HepG2 (cell line): ENCODE data around the gene SYNPO. TPM values are rescaled to one million over a fixed set of nuclear protein-coding genes. Genes with fewer than 3 reads are reported as not detected.

Experiments
- ATAC-seq: fragments of 200-7000 bp; cut with Tn5 transposase; 3 replicates; pipeline ENCODE4 v1.9.1; 2020; ENCODE audit warnings: mild to moderate bottlenecking, moderate library complexity
- BruUV-seq: library from RNA; stranded (reverse); fragments of 400-500 nt; replicated peaks from 2 replicates; lab custom pipeline; 2021; lab: Mats Ljungman, UMichigan
- CTCF ChIA-PET: fragments of 300-600 bp; formaldehyde crosslinking; extraction: SDS; loops from one replicate; lab custom pipeline; 2021; ENCODE audit warnings: low total read pairs, inconsistent platforms, low intra/inter-chr PET ratio; lab: Yijun Ruan, JAX
- POLR2A ChIA-PET: fragments of 350-600 bp; sonication (Branson Sonifier 250); formaldehyde crosslinking; loops from one replicate; lab custom pipeline; 2020; ENCODE audit warnings: antibody characterized with exemption, inconsistent platforms; lab: Yijun Ruan, JAX
- DNase-seq: peaks from one replicate; pipeline ENCODE4 v3.0.0-alpha.2; 2015; ENCODE audit warnings: low spot score
- FAIRE-seq: peaks from 3 replicates; lab custom pipeline; 2011; peaks lifted over from hg19 to GRCh38; lab: Jason Lieb, UNC
- H2AFZ ChIP-seq: one replicate; pipeline ENCODE4 v1.6.1; 2011; ENCODE audit warnings: low read length, inconsistent platforms
- H3K27ac ChIP-seq: fragments of 300-600 bp; 3 replicates; pipeline ENCODE4 v1.8.0; 2011; ENCODE audit warnings: mixed run types, mild to moderate bottlenecking, mixed read lengths, low read length, inconsistent platforms; ENCODE audit not compliant: insufficient read depth; ENCODE audit errors: extremely low read length
- H3K27me3 ChIP-seq, 2 experiments: fragments of 200-600 bp in 1 of 2; 2 replicates in 1 of 2; 3 replicates in 1 of 2; pipeline versions ENCODE4 v1.6.0 to v1.8.0; 2011; ENCODE audit warnings: low read length in 2 of 2, mild to moderate bottlenecking in 2 of 2, moderate library complexity in 2 of 2, inconsistent platforms in 1 of 2; ENCODE audit not compliant: insufficient read depth in 2 of 2, control insufficient read depth in 1 of 2
- H3K36me3 ChIP-seq, 2 experiments: fragments of 200-600 bp in 1 of 2; replicated peaks in 1 of 2; 2 replicates in 1 of 2; 3 replicates in 1 of 2; pipeline versions ENCODE4 v1.5.1 to v1.8.0; 2011; ENCODE audit warnings: low read length in 2 of 2, inconsistent platforms in 1 of 2; ENCODE audit not compliant: insufficient read depth in 2 of 2, control insufficient read depth in 1 of 2
- H3K4me1 ChIP-seq: 2 replicates; pipeline ENCODE4 v1.5.1; 2012; ENCODE audit warnings: low read length, inconsistent platforms; ENCODE audit not compliant: insufficient read depth
- H3K4me2 ChIP-seq: 2 replicates; pipeline ENCODE4 v1.6.0; 2011; ENCODE audit warnings: low read depth, low read length, inconsistent platforms
- H3K4me3 ChIP-seq, 3 experiments: fragments of 200-600 bp in 1 of 3; sonication (generic), shearing (Covaris generic) in 1 of 3; replicated peaks in 1 of 3; 2 replicates each; pipeline ENCODE4 v1.5.1; 2011 to 2016; ENCODE audit warnings: low read length in 3 of 3, inconsistent platforms in 2 of 3, low read depth in 2 of 3, mild to moderate bottlenecking in 2 of 3, control low read depth in 1 of 3, mixed read lengths in 1 of 3; ENCODE audit not compliant: insufficient read depth in 1 of 3
- H3K79me2 ChIP-seq: one replicate; pipeline ENCODE4 v1.6.1; 2011; ENCODE audit warnings: low read length, inconsistent platforms; ENCODE audit not compliant: insufficient read depth
- H3K9ac ChIP-seq: 2 replicates; pipeline ENCODE4 v1.6.0; 2011; ENCODE audit warnings: mild to moderate bottlenecking, low read depth, low read length, inconsistent platforms; ENCODE audit not compliant: insufficient read depth
- H3K9me3 ChIP-seq: 2 replicates; pipeline ENCODE4 v1.5.1; 2012; ENCODE audit warnings: mild to moderate bottlenecking, low read length
- H4K20me1 ChIP-seq: 2 replicates; pipeline ENCODE4 v1.6.0; 2011; ENCODE audit warnings: inconsistent platforms, mild to moderate bottlenecking, low read length, moderate library complexity; ENCODE audit not compliant: insufficient read depth
- HNRNPL ChIP-seq: fragments of 200-400 bp; formaldehyde crosslinking; IDR thresholded peaks from 2 replicates; pipeline ENCODE4 v1.6.1; 2017; ENCODE audit warnings: mild to moderate bottlenecking, low read depth, low read length
- JUNB ChIP-seq: sonication (generic); formaldehyde crosslinking; IDR thresholded peaks from 2 replicates; pipeline ENCODE4 v1.8.0; 2022; ENCODE audit warnings: missing genetic modification reagents, mild to moderate bottlenecking, borderline replicate concordance
- KLF6 ChIP-seq: IDR thresholded peaks from 2 replicates; pipeline ENCODE4 v1.8.0; 2016; ENCODE audit warnings: missing biosample characterization, missing genetic modification reagents
- NCOA1 ChIP-seq: sonication (generic); formaldehyde crosslinking; IDR thresholded peaks from 2 replicates; pipeline ENCODE4 v1.9.0; 2021; ENCODE audit warnings: missing genetic modification reagents
- NFYC ChIP-seq: IDR thresholded peaks from 2 replicates; pipeline ENCODE4 v1.6.1; 2016; ENCODE audit warnings: missing genetic modification reagents, missing compliant biosample characterization
- REXO4 ChIP-seq: sonication (generic); formaldehyde crosslinking; IDR thresholded peaks from 2 replicates; pipeline ENCODE4 v1.8.0; 2022; ENCODE audit warnings: missing genetic modification reagents, mild to moderate bottlenecking, borderline replicate concordance
- WGBS: methylation state at CpG from one replicate; pipeline ENCODE4 v1.1.6; 2017; ENCODE audit warnings: low lambda C conversion rate; 5-methylcytosine and 5-hydroxymethylcytosine counted together
- in situ Hi-C: cut with HindIII; loops from 2 replicates; pipeline ENCODE4 v1.10.0; 2017; ENCODE audit warnings: low pct_unique_long_range_greater_than_20kb; ENCODE audit not compliant: extremely low pct_ligation_motif_present
- intact Hi-C: fragments of 100-400 bp; cut with micrococcal nuclease; formaldehyde crosslinking; loops from one replicate; pipeline ENCODE4 v1.10.0; 2022; ENCODE audit not compliant: unreplicated experiment
- polyA plus RNA-seq, 8 experiments: library from polyadenylated mRNA; depleted of rRNA in 3 of 8; stranded (reverse) in 7 of 8; unstranded in 1 of 8; fragments of >200 nt; fragmentation: Illumina TruSeq in 4 of 8; extraction: Trizol in 4 of 8; gene quantifications; 2 replicates each; pipeline versions ENCODE4 v1.2.1 to v1.2.3, GENCODE V29; 2011 to 2016; ENCODE audit warnings: low read depth in 4 of 8, missing spikeins in 1 of 8, mixed read lengths in 1 of 8; ENCODE audit not compliant: insufficient read depth in 1 of 8
- total RNA-seq, 5 experiments: library from RNA; depleted of rRNA; stranded (reverse); fragments of >200 nt; fragmentation: Illumina TruSeq; extraction: Trizol; gene quantifications; 2 replicates each; pipeline ENCODE4 v1.2.3, GENCODE V29; 2016; ENCODE audit warnings: low read depth in 1 of 5
- TF ChIP-seq, protein P1 (sequence below): sonication (generic); formaldehyde crosslinking; IDR thresholded peaks from 2 replicates; pipeline ENCODE4 v1.4.0; 2020; ENCODE audit warnings: mild to moderate bottlenecking, missing genetic modification reagents
- TF ChIP-seq, protein P2 (sequence below): sonication (generic); formaldehyde crosslinking; IDR thresholded peaks from 2 replicates; pipeline ENCODE4 v1.4.0; 2020; ENCODE audit warnings: missing genetic modification reagents

Gene SYNPO
- total and polyA plus RNA-seq, 2 of the 13 experiments (the other 11 are each of a cell fraction or from before 2014, with no cell fraction given): 0.09 to 0.30 TPM

GRCh38 chr5:150624334-150625163, 15.9 kb upstream of the SYNPO start:
- POLR2A ChIA-PET: no interaction called here
- no peak overlapping the region for H3K27ac ChIP-seq

DNA sequence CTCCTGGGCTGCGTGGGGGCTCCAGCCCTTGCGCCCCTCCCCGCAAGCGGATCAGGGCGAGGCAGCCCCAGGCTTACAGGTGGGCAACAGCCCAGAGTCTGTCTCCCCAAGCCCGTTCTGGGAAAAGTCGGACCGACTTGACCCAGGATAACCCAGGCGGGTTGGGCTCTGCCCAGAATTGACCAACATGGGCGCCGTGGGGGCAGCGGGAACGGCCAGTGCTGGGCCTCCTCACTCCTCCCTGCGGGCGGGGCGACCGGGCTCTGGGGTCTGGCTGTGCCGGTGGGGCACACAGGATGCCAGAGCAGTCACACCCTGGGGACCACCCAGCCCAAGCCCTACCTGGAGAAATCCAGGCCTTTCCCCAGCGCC, 15.3 kb upstream of the SYNPO start:
- H3K27ac ChIP-seq: no peak overlapping the region
- H3K27me3 ChIP-seq: peaks cover 4 to 39% of the 10 kb centered on the region in 2 experiments
- POLR2A ChIA-PET: no interaction called here
- H3K9me3 ChIP-seq: no peaks in the 10 kb centered on the region
- no peak for ATAC-seq
- CTCF ChIA-PET: no interaction called here
- DNase-seq: no peak
- H3K4me2 ChIP-seq: peak overlapping the region; percentile 71
- no TSS peak for BruUV-seq
- in situ Hi-C loops: no loop called here
- H4K20me1 ChIP-seq: no peaks in the 10 kb centered on the region
- TF ChIP-seq, protein P1, sequence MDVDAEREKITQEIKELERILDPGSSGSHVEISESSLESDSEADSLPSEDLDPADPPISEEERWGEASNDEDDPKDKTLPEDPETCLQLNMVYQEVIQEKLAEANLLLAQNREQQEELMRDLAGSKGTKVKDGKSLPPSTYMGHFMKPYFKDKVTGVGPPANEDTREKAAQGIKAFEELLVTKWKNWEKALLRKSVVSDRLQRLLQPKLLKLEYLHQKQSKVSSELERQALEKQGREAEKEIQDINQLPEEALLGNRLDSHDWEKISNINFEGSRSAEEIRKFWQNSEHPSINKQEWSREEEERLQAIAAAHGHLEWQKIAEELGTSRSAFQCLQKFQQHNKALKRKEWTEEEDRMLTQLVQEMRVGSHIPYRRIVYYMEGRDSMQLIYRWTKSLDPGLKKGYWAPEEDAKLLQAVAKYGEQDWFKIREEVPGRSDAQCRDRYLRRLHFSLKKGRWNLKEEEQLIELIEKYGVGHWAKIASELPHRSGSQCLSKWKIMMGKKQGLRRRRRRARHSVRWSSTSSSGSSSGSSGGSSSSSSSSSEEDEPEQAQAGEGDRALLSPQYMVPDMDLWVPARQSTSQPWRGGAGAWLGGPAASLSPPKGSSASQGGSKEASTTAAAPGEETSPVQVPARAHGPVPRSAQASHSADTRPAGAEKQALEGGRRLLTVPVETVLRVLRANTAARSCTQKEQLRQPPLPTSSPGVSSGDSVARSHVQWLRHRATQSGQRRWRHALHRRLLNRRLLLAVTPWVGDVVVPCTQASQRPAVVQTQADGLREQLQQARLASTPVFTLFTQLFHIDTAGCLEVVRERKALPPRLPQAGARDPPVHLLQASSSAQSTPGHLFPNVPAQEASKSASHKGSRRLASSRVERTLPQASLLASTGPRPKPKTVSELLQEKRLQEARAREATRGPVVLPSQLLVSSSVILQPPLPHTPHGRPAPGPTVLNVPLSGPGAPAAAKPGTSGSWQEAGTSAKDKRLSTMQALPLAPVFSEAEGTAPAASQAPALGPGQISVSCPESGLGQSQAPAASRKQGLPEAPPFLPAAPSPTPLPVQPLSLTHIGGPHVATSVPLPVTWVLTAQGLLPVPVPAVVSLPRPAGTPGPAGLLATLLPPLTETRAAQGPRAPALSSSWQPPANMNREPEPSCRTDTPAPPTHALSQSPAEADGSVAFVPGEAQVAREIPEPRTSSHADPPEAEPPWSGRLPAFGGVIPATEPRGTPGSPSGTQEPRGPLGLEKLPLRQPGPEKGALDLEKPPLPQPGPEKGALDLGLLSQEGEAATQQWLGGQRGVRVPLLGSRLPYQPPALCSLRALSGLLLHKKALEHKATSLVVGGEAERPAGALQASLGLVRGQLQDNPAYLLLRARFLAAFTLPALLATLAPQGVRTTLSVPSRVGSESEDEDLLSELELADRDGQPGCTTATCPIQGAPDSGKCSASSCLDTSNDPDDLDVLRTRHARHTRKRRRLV (CRISPR knock-in tag): no peak
- TF ChIP-seq HNRNPL: 0 out of 2 replicates have a peak, but pooled peaks have one; percentile 28
- TF ChIP-seq, all 625 proteins: peak for 1
- Histone ChIP-seq H3K36me3 (no peaks in the 10 kb centered on the region), H3K79me2 (no peaks in the 10 kb centered on the region), H3K4me1 (peaks cover 13% of the 10 kb centered on the region), H2AFZ (no peak overlapping the region), H3K4me3 (peak overlapping the region in 1 of 3 experiments; percentile 64; a peak in 2 of 6 replicates), H3K9ac (no peak overlapping the region)
- intact Hi-C loops: no loop called here
- no peak for FAIRE-seq
- 60% methylated on average over 1 of the region's 19 CpGs for WGBS

More at GRCh38 chr5:150624334-150625163, 15.9 kb upstream of the SYNPO start:
- peak overlapping the region; percentile 71 for H3K4me2 ChIP-seq
- TF ChIP-seq, protein P2, sequence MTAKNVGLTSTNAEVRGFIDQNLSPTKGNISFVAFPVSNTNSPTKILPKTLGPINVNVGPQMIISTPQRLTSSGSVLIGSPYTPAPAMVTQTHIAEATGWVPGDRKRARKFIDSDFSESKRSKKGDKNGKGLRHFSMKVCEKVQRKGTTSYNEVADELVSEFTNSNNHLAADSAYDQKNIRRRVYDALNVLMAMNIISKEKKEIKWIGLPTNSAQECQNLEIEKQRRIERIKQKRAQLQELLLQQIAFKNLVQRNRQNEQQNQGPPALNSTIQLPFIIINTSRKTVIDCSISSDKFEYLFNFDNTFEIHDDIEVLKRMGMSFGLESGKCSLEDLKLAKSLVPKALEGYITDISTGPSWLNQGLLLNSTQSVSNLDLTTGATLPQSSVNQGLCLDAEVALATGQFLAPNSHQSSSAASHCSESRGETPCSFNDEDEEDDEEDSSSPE (CRISPR knock-in tag): no peak
- no peak for TF ChIP-seq REXO4 (CRISPR knock-in tag)
- TF ChIP-seq NCOA1: no peak
- TF ChIP-seq NFYC (CRISPR knock-in tag): no peak
- no peak for TF ChIP-seq KLF6 (CRISPR knock-in tag)
- TF ChIP-seq JUNB (CRISPR knock-in tag): no peak
- TF ChIP-seq, all 625 proteins: peak for 0
- ATAC-seq (peak; percentile 35), FAIRE-seq (no peak), DNase-seq (no peak)
- Histone ChIP-seq H3K79me2 (no peaks in the 10 kb centered on the region), H3K36me3 (no peaks in the 10 kb centered on the region), H3K9me3 (no peaks in the 10 kb centered on the region), H3K9ac (no peak overlapping the region), H3K4me1 (peaks cover 13% of the 10 kb centered on the region), H2AFZ (no peak overlapping the region), H3K4me3 (peak overlapping the region in 2 of 3 experiments; percentile 46 to 64; a peak in 3 of 6 replicates), H4K20me1 (no peaks in the 10 kb centered on the region), H3K27me3 (peaks cover 4 to 44% of the 10 kb centered on the region in 2 experiments)
- in situ Hi-C loops: no loop called here
- CTCF ChIA-PET: no interaction called here
- no TSS peak for BruUV-seq
- intact Hi-C loops: no loop called here
- WGBS: 5% methylated on average over 10 of the region's 74 CpGs
